Tibial artery (tissue), 4 donors: ENCODE measurements around the gene PSD4.

Experiments
- DNase-seq, 2 donors: peaks; one replicate each; pipeline ENCODE4 v3.0.0-alpha.2; 2019
- H3K27ac ChIP-seq, 2 donors: fragments of 200-600 bp; sonication (generic) in 1 of 2; 1 replicate in 1 of 2; 2 replicates in 1 of 2; pipeline ENCODE4 v1.5.1; 2018 to 2019; ENCODE audit warnings: mild to moderate bottlenecking in 1 of 2
- H3K27me3 ChIP-seq, 2 donors: fragments of 200-600 bp; sonication (generic) in 1 of 2; one replicate each; pipeline versions ENCODE4 v1.5.1 to v1.6.0; 2016 to 2019
- H3K36me3 ChIP-seq, 3 donors: fragments of 200-600 bp; sonication (generic) in 2 of 3; one replicate each; pipeline ENCODE4 v1.5.1; 2016 to 2019; ENCODE audit warnings: mild to moderate bottlenecking in 2 of 3
- H3K4me1 ChIP-seq, 4 donors: fragments of 200-600 bp; sonication (generic) in 2 of 4; 1 replicate in 3 of 4; 2 replicates in 1 of 4; pipeline ENCODE4 v1.5.1; 2016 to 2019
- H3K4me3 ChIP-seq, 2 donors: fragments of 200-600 bp; sonication (generic) in 1 of 2; 1 replicate in 1 of 2; 2 replicates in 1 of 2; pipeline ENCODE4 v1.5.1; 2018 to 2019; ENCODE audit warnings: mild to moderate bottlenecking in 2 of 2
- H3K9me3 ChIP-seq, 3 donors: fragments of 200-600 bp; sonication (generic) in 1 of 3; one replicate each; pipeline ENCODE4 v1.5.1; 2016 to 2019
- intact Hi-C: fragments of 100-400 bp; cut with DNase I; formaldehyde crosslinking; loops from one replicate; pipeline ENCODE4 v1.15.0; 2023; ENCODE audit warnings: low total_unique reads
- TF ChIP-seq, protein P1 (sequence below), 2 experiments: fragments of 200-600 bp in 1 of 2; fragments of 450-650 bp in 1 of 2; IDR thresholded peaks; one replicate each; pipeline ENCODE4 v1.5.1; 2017 to 2019; ENCODE audit warnings: antibody characterized with exemption in 2 of 2, mild to moderate bottlenecking in 1 of 2, moderate library complexity in 1 of 2

PSD4 gene

GRCh38 chr2:113187771-113188170 is 14.0 kb downstream of the PSD4 start:
- Histone ChIP-seq H3K36me3 (no peaks in the 10 kb centered on the region), H3K9me3 (no peaks in the 10 kb centered on the region), H3K27ac (no peak overlapping the region), H3K27me3 (no peaks in the 10 kb centered on the region), H3K4me3 (no peak overlapping the region), H3K4me1 (peaks cover 0 to 5% (median 0%) of the 10 kb centered on the region in 4 donors)
- TF ChIP-seq, protein P1, sequence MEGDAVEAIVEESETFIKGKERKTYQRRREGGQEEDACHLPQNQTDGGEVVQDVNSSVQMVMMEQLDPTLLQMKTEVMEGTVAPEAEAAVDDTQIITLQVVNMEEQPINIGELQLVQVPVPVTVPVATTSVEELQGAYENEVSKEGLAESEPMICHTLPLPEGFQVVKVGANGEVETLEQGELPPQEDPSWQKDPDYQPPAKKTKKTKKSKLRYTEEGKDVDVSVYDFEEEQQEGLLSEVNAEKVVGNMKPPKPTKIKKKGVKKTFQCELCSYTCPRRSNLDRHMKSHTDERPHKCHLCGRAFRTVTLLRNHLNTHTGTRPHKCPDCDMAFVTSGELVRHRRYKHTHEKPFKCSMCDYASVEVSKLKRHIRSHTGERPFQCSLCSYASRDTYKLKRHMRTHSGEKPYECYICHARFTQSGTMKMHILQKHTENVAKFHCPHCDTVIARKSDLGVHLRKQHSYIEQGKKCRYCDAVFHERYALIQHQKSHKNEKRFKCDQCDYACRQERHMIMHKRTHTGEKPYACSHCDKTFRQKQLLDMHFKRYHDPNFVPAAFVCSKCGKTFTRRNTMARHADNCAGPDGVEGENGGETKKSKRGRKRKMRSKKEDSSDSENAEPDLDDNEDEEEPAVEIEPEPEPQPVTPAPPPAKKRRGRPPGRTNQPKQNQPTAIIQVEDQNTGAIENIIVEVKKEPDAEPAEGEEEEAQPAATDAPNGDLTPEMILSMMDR (IDR thresholded peaks at IDR 0.05): no peak
- intact Hi-C loops: no loop called here
- no peak for DNase-seq

- H3K27me3 ChIP-seq: no peaks in the 10 kb centered on the region
- H3K9me3 ChIP-seq: no peaks in the 10 kb centered on the region
- no peak overlapping the region for H3K27ac ChIP-seq
- H3K4me3 ChIP-seq: no peak overlapping the region
- no peak for DNase-seq
- H3K36me3 ChIP-seq: no peaks in the 10 kb centered on the region
- H3K4me1 ChIP-seq: peaks cover 0 to 5% (median 0%) of the 10 kb centered on the region in 4 donors
- TF ChIP-seq, protein P1 (IDR thresholded peaks at IDR 0.05): no peak
- intact Hi-C loops: no loop called here
Observed at GRCh38 chr2:113190871-113191270, 17.1 kb downstream of the PSD4 start.

- Histone ChIP-seq H3K36me3 (no peaks in the 10 kb centered on the region), H3K27ac (no peak overlapping the region), H3K9me3 (no peaks in the 10 kb centered on the region), H3K4me1 (peaks cover 0 to 5% (median 0%) of the 10 kb centered on the region in 4 donors), H3K4me3 (no peak overlapping the region), H3K27me3 (no peaks in the 10 kb centered on the region)
- DNase-seq: no peak
- intact Hi-C loops: no loop called here
- TF ChIP-seq, protein P1 (IDR thresholded peaks at IDR 0.05): no peak
Observed at GRCh38 chr2:113192459-113193100, 18.8 kb downstream of the PSD4 start.

GRCh38 chr2:113195923-113196501 is 22.2 kb downstream of the PSD4 start:
- intact Hi-C loops: no loop called here
- no peak for DNase-seq
- no peaks in the 10 kb centered on the region for H3K36me3 ChIP-seq
- H3K27me3 ChIP-seq: no peaks in the 10 kb centered on the region
- H3K4me3 ChIP-seq: no peak overlapping the region
- TF ChIP-seq, protein P1 (IDR thresholded peaks at IDR 0.05): no peak
- no peak overlapping the region for H3K27ac ChIP-seq
- no peaks in the 10 kb centered on the region for H3K9me3 ChIP-seq
- peaks cover 0 to 16% (median 5%) of the 10 kb centered on the region in 4 donors for H3K4me1 ChIP-seq

- no peaks in the 10 kb centered on the region for H3K27me3 ChIP-seq
- no peak overlapping the region for H3K27ac ChIP-seq
- peaks cover 0 to 12% (median 5%) of the 10 kb centered on the region in 4 donors for H3K4me1 ChIP-seq
- H3K36me3 ChIP-seq: peaks cover 0 to 6% (median 0%) of the 10 kb centered on the region in 3 donors
- no peak overlapping the region for H3K4me3 ChIP-seq
- TF ChIP-seq, protein P1 (IDR thresholded peaks at IDR 0.05): no peak
- DNase-seq: no peak
- H3K9me3 ChIP-seq: no peaks in the 10 kb centered on the region
- intact Hi-C loops: no loop called here
Observed at GRCh38 chr2:113196839-113197238, 23.1 kb downstream of the PSD4 start.
